Adrenal gland (tissue), 12 donors: ENCODE results near the gene GAK. TPM values are rescaled to one million over a fixed set of nuclear protein-coding genes. Genes with fewer than 3 reads are reported as not detected.

Experiments
- DNase-seq, 7 donors: peaks; one replicate each; pipeline ENCODE4 v3.0.0-alpha.2; 2019 to 2020
- H3K27ac ChIP-seq, 5 donors: fragments of 200-600 bp; sonication (generic) in 4 of 5; 1 replicate in 3 of 5; 2 replicates in 2 of 5; pipeline versions ENCODE4 v1.5.1 to v1.8.0; 2016 to 2020; ENCODE audit warnings: mild to moderate bottlenecking in 1 of 5
- H3K27me3 ChIP-seq: fragments of 200-600 bp; 2 replicates; pipeline ENCODE4 v1.8.0; 2021
- H3K36me3 ChIP-seq, 2 donors: fragments of 200-600 bp; replicated peaks in 1 of 2; 1 replicate in 1 of 2; 2 replicates in 1 of 2; pipeline versions ENCODE4 v1.5.1 to v1.8.0; 2018 to 2022
- H3K4me1 ChIP-seq, 2 donors: fragments of 200-600 bp; replicated peaks in 1 of 2; 1 replicate in 1 of 2; 2 replicates in 1 of 2; pipeline versions ENCODE4 v1.5.1 to v1.8.0; 2018 to 2021
- H3K4me3 ChIP-seq, 4 donors: fragments of 200-600 bp; sonication (generic) in 3 of 4; one replicate each; pipeline ENCODE4 v1.5.1; 2016 to 2018
- H3K9me3 ChIP-seq, 3 donors: fragments of 200-600 bp; sonication (generic) in 1 of 3; replicated peaks in 1 of 3; 1 replicate in 2 of 3; 2 replicates in 1 of 3; pipeline versions ENCODE4 v1.5.1 to v1.8.0; 2016 to 2021
- POLR2A ChIP-seq, 2 donors: fragments of 450-650 bp; IDR thresholded peaks; one replicate each; pipeline ENCODE4 v1.6.1; 2017; ENCODE audit warnings: antibody characterized with exemption in 2 of 2, mild to moderate bottlenecking in 2 of 2, moderate library complexity in 1 of 2
- WGBS, 4 donors: extraction: QIAGEN DNeasy Blood & Tissue Kit in 2 of 4; methylation state at CpG; one replicate each; pipeline versions ENCODE4 v1.1.5 to v1.1.7; 2013 to 2017; 5-methylcytosine and 5-hydroxymethylcytosine counted together
- intact Hi-C, 2 donors: fragments of 100-400 bp; cut with DNase I; formaldehyde crosslinking; loops; one replicate each; pipeline versions ENCODE4 v1.14.1 to v1.15.0; 2022 to 2023
- polyA plus RNA-seq, 3 donors: library from polyadenylated mRNA; stranded (reverse); fragments of 200-250 nt in 2 of 3; fragments of 350-450 nt in 1 of 3; fragmentation: Illumina TruSeq in 1 of 3; extraction: RNeasy Lipid Tissue Mini Kit (QIAGEN cat#74804) in 1 of 3; gene quantifications; one replicate each; pipeline ENCODE4 v1.2.3, GENCODE V29; 2013 to 2014
- total RNA-seq, 9 donors: library from RNA; depleted of rRNA in 4 of 9; stranded (reverse); fragments of >200 nt in 4 of 9; fragments of 120-200 nt in 1 of 9; fragmentation: NEBNext Ultra II Directional in 1 of 9; extraction: Animal tissue kit (Norgen Biotek cat#: 25700) in 1 of 9; gene quantifications; one replicate each; pipeline versions ENCODE4 v1.1.0 to v1.2.4, GENCODE V29; 2013 to 2023
- TF ChIP-seq, protein P1 (sequence below), 6 experiments: fragments of 450-650 bp in 4 of 6; fragments of 200-600 bp in 2 of 6; sonication (generic) in 1 of 6; IDR thresholded peaks; 1 replicate in 5 of 6; 2 replicates in 1 of 6; pipeline versions ENCODE4 v1.5.1 to v1.8.0; 2016 to 2021; ENCODE audit warnings: antibody characterized with exemption in 6 of 6, mild to moderate bottlenecking in 2 of 6, moderate library complexity in 1 of 6
- donor health status: healthy with polysubstance abuse.
- donor health status: Bipolar disorder and iron deficiency.
- donor health status: DM: yes; HTN: yes; CAD: no.
- donor health status: DM: no; HTN: no; CAD: no.
- donor health status: DM: no; HTN: no; CAD: no.
- donor health status: DM: yes; HTN: yes; CAD: no.

GAK gene
- total and polyA plus RNA-seq, 12 donors: 39.0 to 381 (median 132) TPM

DNA sequence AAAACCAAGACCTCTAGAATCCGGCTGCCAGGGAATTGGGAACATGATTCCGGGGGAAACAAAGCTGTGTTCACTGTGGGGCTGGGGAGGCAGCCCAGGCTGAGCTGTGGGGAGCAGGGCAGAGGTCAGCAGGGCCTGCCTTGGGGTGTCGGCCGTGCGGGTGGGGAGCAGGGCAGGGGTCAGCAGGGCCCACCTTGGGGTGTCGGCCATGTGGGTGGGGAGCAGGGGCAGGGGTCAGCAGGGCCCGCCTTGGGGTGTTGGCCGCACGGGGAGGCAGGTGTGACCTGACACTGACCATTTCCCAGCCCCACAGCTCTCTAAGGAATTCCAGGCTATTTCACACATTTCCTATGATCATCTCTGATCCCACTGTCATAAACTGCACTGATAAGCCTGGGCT lies 60.6 kb downstream of the GAK start:
- H3K27me3 ChIP-seq: no peaks in the 10 kb centered on the region
- H3K9me3 ChIP-seq: no peaks in the 10 kb centered on the region
- H3K27ac ChIP-seq: no peak overlapping the region
- H3K36me3 ChIP-seq: peaks cover 0 to 67% of the 10 kb centered on the region in 2 donors
- H3K4me3 ChIP-seq: no peak overlapping the region
- 86 to 95% (median 89%) methylated on average over 4 to 9 of the region's 9 CpGs for WGBS, 4 donors
- TF ChIP-seq, protein P1, sequence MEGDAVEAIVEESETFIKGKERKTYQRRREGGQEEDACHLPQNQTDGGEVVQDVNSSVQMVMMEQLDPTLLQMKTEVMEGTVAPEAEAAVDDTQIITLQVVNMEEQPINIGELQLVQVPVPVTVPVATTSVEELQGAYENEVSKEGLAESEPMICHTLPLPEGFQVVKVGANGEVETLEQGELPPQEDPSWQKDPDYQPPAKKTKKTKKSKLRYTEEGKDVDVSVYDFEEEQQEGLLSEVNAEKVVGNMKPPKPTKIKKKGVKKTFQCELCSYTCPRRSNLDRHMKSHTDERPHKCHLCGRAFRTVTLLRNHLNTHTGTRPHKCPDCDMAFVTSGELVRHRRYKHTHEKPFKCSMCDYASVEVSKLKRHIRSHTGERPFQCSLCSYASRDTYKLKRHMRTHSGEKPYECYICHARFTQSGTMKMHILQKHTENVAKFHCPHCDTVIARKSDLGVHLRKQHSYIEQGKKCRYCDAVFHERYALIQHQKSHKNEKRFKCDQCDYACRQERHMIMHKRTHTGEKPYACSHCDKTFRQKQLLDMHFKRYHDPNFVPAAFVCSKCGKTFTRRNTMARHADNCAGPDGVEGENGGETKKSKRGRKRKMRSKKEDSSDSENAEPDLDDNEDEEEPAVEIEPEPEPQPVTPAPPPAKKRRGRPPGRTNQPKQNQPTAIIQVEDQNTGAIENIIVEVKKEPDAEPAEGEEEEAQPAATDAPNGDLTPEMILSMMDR (IDR thresholded peaks at IDR 0.05): no peak
- intact Hi-C loops: no loop called here
- H3K4me1 ChIP-seq: no peaks in the 10 kb centered on the region
- no peak for DNase-seq

DNA sequence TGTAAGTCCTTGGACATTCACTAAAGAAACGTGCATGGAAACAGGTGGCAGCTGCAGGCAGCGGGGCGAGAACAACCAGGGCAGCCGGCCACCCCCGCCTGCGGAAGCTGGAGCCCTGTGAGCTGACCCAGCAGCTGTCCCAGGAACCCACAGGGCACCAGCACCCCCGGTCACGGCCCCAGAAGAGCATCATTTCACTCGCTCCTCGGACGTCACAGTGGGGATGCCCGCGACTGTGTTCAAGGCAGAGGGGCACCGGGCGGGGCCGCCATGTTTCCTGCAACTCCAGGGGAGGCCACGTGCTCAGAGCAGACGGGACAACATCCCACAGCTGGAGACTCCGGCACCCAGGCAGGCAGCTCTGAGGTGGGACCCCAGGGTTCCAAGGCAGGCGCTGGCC lies 61.2 kb downstream of the GAK start:
- intact Hi-C loops: no loop called here
- WGBS, 4 donors: 95 to 98% (median 96%) methylated on average over 9 to 20 of the region's 20 CpGs

GRCh38 chr4:869776-870175 lies 62.3 kb downstream of the GAK start:
- intact Hi-C loops: no loop called here
- no peak for TF ChIP-seq POLR2A (IDR thresholded peaks at IDR 0.05)
- TF ChIP-seq, protein P1 (IDR thresholded peaks at IDR 0.05): no peak
- DNase-seq: no peak
- no peak overlapping the region for H3K27ac ChIP-seq
- H3K4me3 ChIP-seq: no peak overlapping the region
- peaks cover 0 to 67% of the 10 kb centered on the region in 2 donors for H3K36me3 ChIP-seq
- no peaks in the 10 kb centered on the region for H3K9me3 ChIP-seq
- no peaks in the 10 kb centered on the region for H3K4me1 ChIP-seq
- H3K27me3 ChIP-seq: no peaks in the 10 kb centered on the region
- WGBS, 4 donors: 96 to 98% (median 97%) methylated on average over 15 of the region's 15 CpGs

More for the DNA sequence above, 61.2 kb downstream of the GAK start:
- Histone ChIP-seq H3K27me3 (no peaks in the 10 kb centered on the region), H3K27ac (no peak overlapping the region), H3K36me3 (peaks cover 0 to 67% of the 10 kb centered on the region in 2 donors), H3K9me3 (no peaks in the 10 kb centered on the region), H3K4me3 (no peak overlapping the region), H3K4me1 (no peaks in the 10 kb centered on the region)
- TF ChIP-seq POLR2A (IDR thresholded peaks at IDR 0.05): no peak
- TF ChIP-seq, protein P1 (IDR thresholded peaks at IDR 0.05): no peak
- DNase-seq: no peak

DNA sequence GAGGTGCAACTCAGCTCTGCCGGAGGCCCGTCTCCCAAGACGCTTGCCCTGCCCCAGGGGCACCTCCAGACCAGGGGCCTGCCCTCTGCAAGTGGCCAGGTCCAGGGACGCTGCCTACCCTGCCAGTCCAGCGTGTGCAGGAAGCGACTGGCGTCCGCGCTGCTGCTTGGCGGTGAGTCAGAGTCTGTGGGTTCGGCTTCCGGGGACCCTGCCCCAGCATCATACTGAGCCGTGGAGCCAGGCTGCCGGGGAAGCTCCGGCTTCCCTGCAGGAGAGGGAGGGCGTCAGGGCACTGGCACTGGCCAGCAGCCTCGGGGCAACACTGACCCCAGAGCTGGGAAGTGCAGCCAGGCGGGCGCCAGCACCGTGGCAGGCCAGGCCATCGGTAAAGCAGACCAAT lies 63.7 kb downstream of the GAK start:
- DNase-seq: no peak
- TF ChIP-seq, protein P1 (IDR thresholded peaks at IDR 0.05): no peak
- no peak for TF ChIP-seq POLR2A (IDR thresholded peaks at IDR 0.05)
- Histone ChIP-seq H3K4me3 (no peak overlapping the region), H3K4me1 (no peaks in the 10 kb centered on the region), H3K27ac (no peak overlapping the region), H3K27me3 (no peaks in the 10 kb centered on the region), H3K9me3 (no peaks in the 10 kb centered on the region), H3K36me3 (peaks cover 0 to 67% of the 10 kb centered on the region in 2 donors)
- 92 to 97% (median 93%) methylated on average over 7 to 21 of the region's 21 CpGs for WGBS, 4 donors
- intact Hi-C loops: no loop called here
